ENCODE results near the gene NENF.

GRCh38 chr1:212388985-212389716, 43.6 kb upstream of the NENF start:
- TF ChIP-seq EZH2 (IDR thresholded peaks at IDR 0.05; ENCODE audit: borderline replicate concordance, low read depth, low read length, poor library complexity, severe bottlenecking), result no peak
- no peak for TF ChIP-seq CTCF (conservative IDR thresholded peaks at IDR 0.05; ENCODE audit: low read depth, low read length)
